UCSD-AML1 (cell line): Measurements from ENCODE around the gene PPA2.
A peak's percentile ranks its signal among the peaks of the same experiment; 100 is the strongest.
"Not testable (repeated sequence)": the region's sequence is repeated elsewhere in the genome, so short reads cannot be mapped to it uniquely, and the experiment has no call there.

Experiments
- DNase-seq: peaks from one replicate; lab custom pipeline; 2025; ENCODE audit not compliant: unreplicated experiment; lab: John Stamatoyannopoulos, UW

PPA2 gene

GRCh38 chr4:105473324-105474098 is at the start of gene PPA2:
PPA2 (minus strand) TSS chr4:105474062; CDS start chr4:105474050, 12 bp downstream.
- DNase-seq: peak; percentile 90

GRCh38 chr4:105520819-105521790 is 47.2 kb upstream of the PPA2 start:
- DNase-seq: no peak

GRCh38 chr4:105510245-105510644 is 36.4 kb upstream of the PPA2 start:
- DNase-seq: no peak

GRCh38 chr4:105509714-105510113 is 35.9 kb upstream of the PPA2 start:
- no peak for DNase-seq

DNA sequence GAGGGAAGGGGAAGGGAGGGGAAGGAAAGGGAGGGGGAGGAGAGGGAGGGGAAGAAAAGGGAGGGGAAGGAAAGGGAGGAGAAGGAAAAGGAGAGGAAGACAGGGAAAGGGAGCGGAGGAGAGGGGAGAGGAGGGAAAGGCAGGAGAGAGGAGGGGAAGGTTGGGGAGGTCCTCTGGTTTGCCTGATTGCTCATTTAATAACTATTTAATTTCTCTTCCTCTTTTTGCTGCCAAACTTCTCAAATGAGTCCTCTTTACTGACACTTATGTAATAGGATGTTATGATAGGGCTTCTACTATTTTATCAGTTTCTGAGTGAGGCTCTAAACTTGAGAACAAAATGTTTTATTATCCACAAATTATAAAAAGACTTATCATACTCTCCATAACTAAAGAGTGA is 35.4 kb upstream of the PPA2 start:
- no peak for DNase-seq

GRCh38 chr4:105504744-105505143 is 30.9 kb upstream of the PPA2 start:
- no peak for DNase-seq

DNA sequence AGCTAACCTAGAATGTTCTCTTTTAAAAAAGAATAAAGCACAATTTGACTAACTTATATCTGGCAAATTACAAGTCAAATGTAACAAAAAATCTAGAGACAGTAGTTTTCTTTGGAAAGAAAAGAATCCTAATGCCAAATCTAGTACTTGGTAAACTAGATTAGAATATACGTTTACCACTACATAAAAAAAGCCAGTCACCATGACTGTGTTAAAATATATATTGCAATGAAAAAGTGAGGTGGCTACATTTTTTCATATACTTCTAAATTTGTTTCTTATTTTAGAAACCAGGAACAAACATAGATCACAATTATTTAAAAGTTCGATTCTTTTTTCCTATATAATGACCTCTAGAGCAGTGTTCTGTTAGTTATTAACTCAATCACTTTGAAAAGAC is 29.6 kb upstream of the PPA2 start:
- DNase-seq: no peak

DNA sequence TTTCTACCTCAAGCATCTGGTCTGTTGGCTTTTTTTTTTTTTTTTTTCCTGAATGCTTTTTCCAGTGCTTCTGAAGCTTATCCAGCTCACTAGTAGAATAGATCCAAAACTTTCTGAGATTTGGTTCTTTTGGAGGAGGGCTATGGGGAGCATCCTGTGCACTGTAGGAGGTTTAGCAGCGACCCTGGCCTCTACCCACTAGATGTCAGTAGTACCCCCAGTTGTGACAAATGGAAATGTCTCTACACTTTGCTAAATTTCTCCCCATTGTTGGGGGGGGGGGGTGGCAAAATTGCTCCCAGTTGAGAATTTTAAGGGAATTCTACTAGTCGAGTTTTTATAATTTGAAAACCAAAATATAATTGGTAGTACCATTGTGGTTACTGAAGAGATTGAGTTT is 23.0 kb upstream of the PPA2 start:
- no peak for DNase-seq

DNA sequence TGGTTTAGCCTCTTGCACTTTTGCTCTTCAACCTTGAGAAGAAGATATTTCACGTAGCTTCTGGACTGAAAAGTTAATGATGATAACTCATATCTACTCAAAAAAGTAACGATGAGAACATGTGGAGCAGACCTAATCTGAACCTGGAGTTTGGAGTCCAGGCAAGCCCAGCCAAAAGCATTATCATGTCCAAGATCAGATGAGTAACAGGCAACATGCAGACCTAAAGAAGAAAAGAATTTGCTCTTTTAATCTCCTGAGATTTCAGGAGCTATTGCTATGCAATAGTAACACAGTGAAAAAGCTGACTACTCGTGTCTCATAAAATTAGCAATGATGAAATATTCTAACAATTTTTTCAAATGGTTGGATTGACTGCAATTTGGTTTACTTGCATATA is 21.8 kb upstream of the PPA2 start:
- DNase-seq: no peak

DNA sequence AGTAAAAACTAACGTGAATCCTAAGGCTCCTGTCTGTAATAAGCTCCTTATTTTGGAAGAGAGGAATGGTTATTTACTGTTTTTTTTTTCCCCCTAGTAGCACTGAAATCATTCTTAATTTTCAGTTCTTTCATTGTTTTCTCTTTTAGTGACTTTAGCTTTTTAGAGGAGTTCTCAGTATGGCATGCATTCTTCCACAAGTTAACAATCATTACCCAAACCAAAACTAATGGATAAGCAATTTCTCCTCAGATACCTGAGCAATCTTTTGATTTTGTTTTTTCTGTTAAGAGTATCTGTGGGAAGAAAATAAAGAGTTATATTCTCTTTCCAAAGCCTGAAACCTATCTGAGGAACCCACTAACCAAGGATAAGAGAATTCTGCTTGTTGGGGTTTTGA is 16.7 kb upstream of the PPA2 start:
- DNase-seq: no peak

- no peak for DNase-seq
These were observed 10.0 kb upstream of the PPA2 start for GRCh38 chr4:105483840-105484239.

- DNase-seq: no peak
These were observed 247 bp upstream of the PPA2 start for GRCh38 chr4:105474099-105474518.

- DNase-seq: no peak
These were observed 965 bp downstream of the PPA2 start for GRCh38 chr4:105472871-105473323.

DNA sequence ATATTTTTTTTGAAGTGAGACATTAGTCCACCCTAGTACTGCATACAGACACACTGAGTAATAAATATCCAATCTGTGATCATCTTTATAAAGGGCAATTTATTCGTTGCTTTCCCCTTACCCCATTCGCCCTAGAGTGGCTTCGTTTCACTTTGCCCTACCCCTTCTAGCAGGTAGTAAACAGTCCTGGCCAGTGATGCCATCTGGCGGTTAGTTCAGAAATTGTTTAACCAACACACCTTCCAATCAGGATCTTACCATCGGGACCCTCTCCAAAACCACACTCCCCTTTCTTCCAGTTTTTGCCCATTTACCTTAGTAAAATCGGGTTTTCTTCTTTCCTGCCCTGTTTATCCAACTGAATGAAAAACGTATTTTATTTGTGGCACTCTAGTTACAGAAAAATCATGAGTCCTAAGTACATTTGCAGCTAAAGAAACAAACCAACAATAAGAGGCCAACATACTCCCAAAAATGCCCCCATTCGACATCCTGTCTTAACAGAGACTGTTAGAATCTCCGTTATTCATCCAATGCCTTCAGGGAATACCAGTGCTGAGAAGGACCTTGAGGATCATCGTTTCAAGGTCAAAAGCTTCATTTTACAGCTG is 2.2 kb downstream of the PPA2 start:
- peak; percentile 40 for DNase-seq

DNA sequence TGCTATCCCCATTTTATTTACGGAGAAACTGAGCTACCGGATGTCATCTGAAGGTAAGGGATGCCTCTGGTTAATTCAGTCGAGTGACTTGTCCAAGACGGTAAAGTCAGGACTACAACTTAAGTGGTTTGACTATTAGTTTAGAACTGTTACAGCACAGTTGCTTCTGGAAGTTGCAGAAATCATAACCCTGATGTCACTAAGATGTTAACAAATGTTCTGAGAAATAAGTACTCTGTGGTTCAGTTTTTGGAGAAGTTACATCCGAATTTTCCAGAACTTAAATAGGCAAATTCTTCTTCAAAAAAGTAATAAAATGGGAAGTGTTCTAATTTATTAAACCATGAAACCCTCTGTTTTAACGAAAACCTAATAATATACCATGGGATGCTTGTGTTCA is 3.1 kb downstream of the PPA2 start:
- DNase-seq: no peak

GRCh38 chr4:105469736-105470135 is 4.1 kb downstream of the PPA2 start:
- DNase-seq: no peak

DNA sequence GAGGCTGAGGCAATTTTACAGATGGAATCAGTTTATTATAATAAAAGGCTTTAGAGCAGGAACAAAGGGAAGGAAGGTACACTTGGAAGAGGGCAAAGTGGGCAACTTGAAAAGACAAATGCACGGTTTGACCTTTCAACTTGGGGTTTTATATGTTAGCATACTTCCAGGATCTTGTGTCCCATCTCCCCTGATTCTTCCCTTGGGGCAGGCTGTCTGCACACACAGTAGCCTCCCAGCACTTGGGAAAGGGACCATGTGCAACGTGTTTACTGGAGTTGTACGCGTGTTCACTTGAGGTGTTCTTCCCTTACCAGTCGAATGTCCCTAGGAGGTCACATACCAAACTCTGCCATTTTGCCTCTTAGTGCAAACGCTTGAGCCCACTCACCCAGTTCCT is 7.3 kb downstream of the PPA2 start:
- no peak for DNase-seq

DNA sequence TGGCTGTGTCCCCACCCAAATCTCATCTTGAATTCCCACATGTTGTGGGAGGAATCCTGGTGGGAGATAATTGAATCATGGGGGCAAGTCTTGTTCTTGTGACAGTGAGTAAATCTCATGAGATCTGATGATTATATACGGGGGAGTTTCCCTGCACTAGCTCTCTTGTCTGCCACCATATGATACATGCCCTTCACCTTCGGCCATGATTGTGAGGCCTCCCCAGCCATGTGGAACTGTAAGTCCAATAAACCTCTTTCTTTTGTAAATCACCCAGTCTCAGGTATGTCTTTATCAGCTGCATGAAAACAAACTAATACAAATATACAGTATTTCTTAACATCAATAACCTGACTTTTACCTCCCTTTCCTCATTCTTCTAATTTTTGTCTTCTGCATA is 9.3 kb downstream of the PPA2 start:
- not testable (repeated sequence) for DNase-seq

GRCh38 chr4:105462576-105462975 is 11.3 kb downstream of the PPA2 start:
- DNase-seq: no peak

DNA sequence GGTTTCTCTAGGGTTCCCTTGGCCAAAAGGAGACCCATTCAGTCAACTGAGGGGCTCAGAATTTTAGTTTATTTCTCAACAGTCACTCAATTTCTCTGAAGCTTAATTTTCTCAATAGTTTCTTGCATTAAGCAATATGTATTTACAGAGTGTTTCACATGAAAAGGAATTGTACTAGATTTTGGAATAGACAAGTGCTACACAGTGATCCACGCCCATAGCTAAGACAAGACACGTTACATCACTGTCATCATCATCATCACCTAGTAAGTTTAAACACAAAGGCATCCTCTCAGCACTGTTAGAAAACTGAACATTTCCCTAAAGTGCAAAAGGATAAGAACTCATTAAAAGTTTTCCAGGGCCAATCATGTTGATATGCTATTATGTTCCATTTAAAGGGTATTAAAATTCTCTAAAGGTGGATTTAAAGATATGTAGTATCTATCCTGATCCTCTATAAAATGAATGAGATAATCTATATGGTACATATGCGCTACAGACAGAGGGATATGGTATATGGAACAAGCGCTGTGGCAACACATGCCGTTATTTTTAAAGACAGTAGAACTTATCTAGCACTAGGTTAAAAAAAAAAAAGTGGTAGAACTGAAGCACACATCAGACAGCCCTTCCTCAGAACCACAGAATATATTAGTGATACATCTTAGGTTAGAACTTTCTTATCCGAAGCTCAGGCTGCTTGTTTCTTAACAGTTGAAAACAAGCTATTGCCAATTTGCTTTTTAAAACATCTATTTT is 12.1 kb downstream of the PPA2 start:
- DNase-seq: no peak

- peak; percentile 11 for DNase-seq
These were observed 12.6 kb downstream of the PPA2 start for GRCh38 chr4:105461221-105461620.
